Left ventricle myocardium inferior (tissue), 1 donor: ENCODE measurements around the gene TXNIP. TPM values are rescaled to one million over a fixed set of nuclear protein-coding genes. Genes with fewer than 3 reads are reported as not detected.

Source experiments
- DNase-seq: peaks from one replicate; pipeline ENCODE4 v3.0.0-alpha.2; 2020
- H3K27ac ChIP-seq: fragments of 200-600 bp; replicated peaks from 2 replicates; pipeline ENCODE4 v1.8.0; 2021
- H3K27me3 ChIP-seq: fragments of 200-600 bp; 2 replicates; pipeline ENCODE4 v1.8.0; 2021; ENCODE audit warnings: low read depth
- H3K36me3 ChIP-seq: fragments of 200-600 bp; 2 replicates; pipeline ENCODE4 v1.8.0; 2021
- H3K4me1 ChIP-seq: fragments of 200-600 bp; 2 replicates; pipeline ENCODE4 v1.8.0; 2021
- H3K4me3 ChIP-seq: fragments of 200-600 bp; 2 replicates; pipeline ENCODE4 v1.8.0; 2021; ENCODE audit warnings: mild to moderate bottlenecking, moderate library complexity
- H3K9me3 ChIP-seq: fragments of 200-600 bp; replicated peaks from 2 replicates; pipeline ENCODE4 v1.8.0; 2021
- CTCF ChIP-seq: fragments of 200-600 bp; IDR thresholded peaks from 2 replicates; pipeline ENCODE4 v1.8.0; 2021; ENCODE audit warnings: antibody characterized with exemption, mild to moderate bottlenecking, borderline replicate concordance
- intact Hi-C: fragments of 100-400 bp; cut with micrococcal nuclease; formaldehyde crosslinking; loops from one replicate; pipeline ENCODE4 v1.11.0; 2022
- total RNA-seq: library from RNA; stranded (reverse); fragmentation: NEBNext Ultra II Directional; extraction: Animal tissue kit (Norgen Biotek cat#: 25700); gene quantifications from one replicate; pipeline ENCODE4 v1.2.1, GENCODE V29; 2021
- donor health status: DM: no; HTN: yes; CAD: no; lungs with severe emphysema.

Gene TXNIP
- total RNA-seq, 1 donor from 2014 or later: 753 TPM

- Histone ChIP-seq H3K9me3 (no peaks in the 10 kb centered on the region), H3K4me3 (peak overlapping the region; percentile 57), H3K4me1 (peaks cover 83% of the 10 kb centered on the region), H3K27ac (peak overlapping the region; percentile 99), H3K36me3 (no peaks in the 10 kb centered on the region), H3K27me3 (no peaks in the 10 kb centered on the region)
- no peak for TF ChIP-seq CTCF
- intact Hi-C loops: no loop called here
- DNase-seq: peak; percentile 58
Measured at GRCh38 chr1:145985502-145986439, 10.6 kb downstream of the TXNIP start.

GRCh38 chr1:145985129-145985501 lies 11.3 kb downstream of the TXNIP start:
- intact Hi-C loops: no loop called here
- DNase-seq: no peak
- peak overlapping the region; percentile 99 for H3K27ac ChIP-seq

GRCh38 chr1:145983960-145984830 lies 12.2 kb downstream of the TXNIP start:
- no peak for DNase-seq

More at GRCh38 chr1:145985129-145985501, 11.3 kb downstream of the TXNIP start:
- Histone ChIP-seq H3K9me3 (no peaks in the 10 kb centered on the region), H3K4me1 (peaks cover 83% of the 10 kb centered on the region), H3K36me3 (no peaks in the 10 kb centered on the region), H3K27me3 (no peaks in the 10 kb centered on the region), H3K4me3 (peak overlapping the region; percentile 57)
- TF ChIP-seq CTCF: no peak

GRCh38 chr1:145983206-145983675 lies 13.1 kb downstream of the TXNIP start:
- intact Hi-C loops: no loop called here
- DNase-seq: no peak
- no peak for TF ChIP-seq CTCF
- Histone ChIP-seq H3K4me3 (peak overlapping the region; percentile 58), H3K27me3 (no peaks in the 10 kb centered on the region), H3K4me1 (peaks cover 93% of the 10 kb centered on the region), H3K27ac (peak overlapping the region; percentile 99), H3K36me3 (no peaks in the 10 kb centered on the region), H3K9me3 (no peaks in the 10 kb centered on the region)

More at GRCh38 chr1:145983960-145984830, 12.2 kb downstream of the TXNIP start:
- intact Hi-C loops: no loop called here
- TF ChIP-seq CTCF: no peak
- H3K4me3 ChIP-seq: peak overlapping the region; percentile 58
- no peaks in the 10 kb centered on the region for H3K36me3 ChIP-seq
- H3K9me3 ChIP-seq: no peaks in the 10 kb centered on the region
- peaks cover 88% of the 10 kb centered on the region for H3K4me1 ChIP-seq
- H3K27me3 ChIP-seq: no peaks in the 10 kb centered on the region
- H3K27ac ChIP-seq: peak overlapping the region; percentile 99

GRCh38 chr1:145982010-145982723 lies 14.2 kb downstream of the TXNIP start:
- Histone ChIP-seq H3K4me3 (peak overlapping the region; percentile 58), H3K27ac (peak overlapping the region; percentile 99), H3K4me1 (peaks cover 97% of the 10 kb centered on the region), H3K27me3 (no peaks in the 10 kb centered on the region), H3K9me3 (no peaks in the 10 kb centered on the region), H3K36me3 (peaks cover under 1% of the 10 kb centered on the region)
- intact Hi-C loops: no loop called here
- TF ChIP-seq CTCF: no peak
- no peak for DNase-seq
